Loucy (cell line): Measurements from ENCODE around the gene FCHSD2.

Experiments
- CTCF ChIP-seq: fragments of 200-600 bp; sonication (generic); conservative IDR thresholded peaks from 2 replicates; pipeline ENCODE4 v1.5.1; 2014; ENCODE audit warnings: mild to moderate bottlenecking, antibody characterized with exemption, low read length
- EZH2phosphoT487 ChIP-seq: fragments of 200-600 bp; IDR thresholded peaks from 2 replicates; pipeline ENCODE4 v1.6.1; 2018; ENCODE audit warnings: antibody characterized with exemption, mild to moderate bottlenecking, moderate library complexity, borderline replicate concordance

GRCh38 chr11:72832301-72833082, 309.6 kb downstream of the FCHSD2 start:
- TF ChIP-seq CTCF (no peak), EZH2phosphoT487 (no peak)
